Endothelial cell of umbilical vein (primary cell): ENCODE data around the gene RFC3.

Experiments
- CTCF ChIP-seq, 2 donors: IDR thresholded peaks; 1 replicate in 1 of 2; 2 replicates in 1 of 2; pipeline ENCODE4 v1.5.1; 2011; ENCODE audit warnings: low read length in 2 of 2, mild to moderate bottlenecking in 2 of 2, moderate library complexity in 2 of 2, control low read depth in 1 of 2, inconsistent platforms in 1 of 2, low read depth in 1 of 2; ENCODE audit not compliant: insufficient read depth in 1 of 2; ENCODE audit errors: extremely low read depth in 1 of 2
- EZH2 ChIP-seq: IDR thresholded peaks from 2 replicates; pipeline ENCODE4 v1.6.1; 2012; ENCODE audit warnings: borderline replicate concordance, low read depth, mild to moderate bottlenecking, moderate library complexity, low read length, inconsistent platforms; ENCODE audit not compliant: severe bottlenecking
- JUN ChIP-seq: IDR thresholded peaks from 2 replicates; pipeline ENCODE4 v1.6.1; 2011; ENCODE audit warnings: borderline replicate concordance, low read depth; ENCODE audit not compliant: insufficient read length, insufficient read depth
- MAX ChIP-seq: IDR thresholded peaks from 2 replicates; pipeline ENCODE4 v1.6.1; 2011; ENCODE audit not compliant: insufficient read depth, insufficient read length
- POLR2A ChIP-seq: IDR thresholded peaks from 2 replicates; pipeline ENCODE4 v1.6.1; 2012; ENCODE audit warnings: low read depth, mild to moderate bottlenecking, control low read depth, low read length
- POLR2AphosphoS5 ChIP-seq: IDR thresholded peaks from 2 replicates; pipeline ENCODE4 v1.6.1; 2012; ENCODE audit warnings: low read depth, mild to moderate bottlenecking, control low read depth, low read length, moderate library complexity; ENCODE audit not compliant: insufficient read depth

GRCh38 chr13:33815011-33815550 is 2.9 kb upstream of the RFC3 start:
- TF ChIP-seq CTCF (IDR thresholded peaks at IDR 0.05; ENCODE audit: extremely low read depth in 1 of 2, insufficient read depth in 1 of 2, low read depth in 1 of 2, low read length in 2 of 2) (no peak), MAX (no peak), POLR2AphosphoS5 (no peak), EZH2 (no peak), JUN (no peak), POLR2A (no peak)
